Erythroblast (primary cell): ENCODE results near the gene TEX19.

Experiments used
- DNase-seq, 2 experiments: peaks; one replicate each; lab custom pipeline; 2025; lab: John Stamatoyannopoulos, UW
- GATA1 ChIP-seq: IDR thresholded peaks from 2 replicates; pipeline ENCODE4 v1.6.1; 2011; ENCODE audit warnings: low read depth, mild to moderate bottlenecking, control low read depth, low read length, moderate library complexity
- POLR2A ChIP-seq: IDR thresholded peaks from 2 replicates; pipeline ENCODE4 v1.6.1; 2011; ENCODE audit warnings: mild to moderate bottlenecking, low read length

Gene TEX19

GRCh38 chr17:82358465-82359350 lies at the start of gene TEX19:
Gene TEX19 (plus strand): TSS chr17:82359247. CDS start chr17:82362151, 2,904 bp downstream.
- peak; percentile 41 to 46 for DNase-seq
- TF ChIP-seq POLR2A = no peak

- no peak for TF ChIP-seq POLR2A
- no peak for TF ChIP-seq GATA1
- no peak for DNase-seq
Measured at GRCh38 chr17:82309656-82310570, 49.1 kb upstream of the TEX19 start.

GRCh38 chr17:82310877-82311276 lies 48.2 kb upstream of the TEX19 start:
- TF ChIP-seq POLR2A (no peak), GATA1 (no peak)
- DNase-seq = no peak

- no peak for TF ChIP-seq POLR2A
- no peak for TF ChIP-seq GATA1
- no peak for DNase-seq
Measured at GRCh38 chr17:82311971-82312370, 47.1 kb upstream of the TEX19 start.

- TF ChIP-seq GATA1 = no peak
- no peak for TF ChIP-seq POLR2A
- no peak for DNase-seq
Measured at GRCh38 chr17:82313195-82314011, 45.6 kb upstream of the TEX19 start.

GRCh38 chr17:82314012-82314726 lies 44.9 kb upstream of the TEX19 start:
- DNase-seq = no peak
- TF ChIP-seq GATA1 = no peak
- TF ChIP-seq POLR2A = no peak

- no peak for DNase-seq
- TF ChIP-seq GATA1 (no peak), POLR2A (no peak)
Measured at GRCh38 chr17:82314727-82315605, 44.1 kb upstream of the TEX19 start.

GRCh38 chr17:82315703-82316358 lies 43.2 kb upstream of the TEX19 start:
- no peak for TF ChIP-seq GATA1
- no peak for TF ChIP-seq POLR2A
- DNase-seq = no peak

- TF ChIP-seq POLR2A (no peak), GATA1 (no peak)
- DNase-seq = no peak
Measured at GRCh38 chr17:82316651-82317393, 42.2 kb upstream of the TEX19 start.

- DNase-seq = no peak
- no peak for TF ChIP-seq POLR2A
- TF ChIP-seq GATA1 = no peak
Measured at GRCh38 chr17:82317394-82318168, 41.5 kb upstream of the TEX19 start, which contains the start of gene CD7. Gene CD7 (minus strand): TSS chr17:82317608. CDS start chr17:82317495, 113 bp downstream.

- no peak for DNase-seq
- no peak for TF ChIP-seq GATA1
- TF ChIP-seq POLR2A = no peak
Measured at GRCh38 chr17:82318169-82318498, 40.9 kb upstream of the TEX19 start.
